Femur (tissue), 1 donor: ENCODE results near the gene RAPGEF1.

Experiments used
- DNase-seq: peaks from one replicate; pipeline ENCODE4 v3.0.0-alpha.2; 2017

Gene RAPGEF1

GRCh38 chr9:131641618-131642495, 98.0 kb downstream of the RAPGEF1 start:
- DNase-seq, result peak; percentile 71

GRCh38 chr9:131640438-131641137, 99.3 kb downstream of the RAPGEF1 start:
- DNase-seq, result no peak

- no peak for DNase-seq
These were observed 100.0 kb downstream of the RAPGEF1 start for GRCh38 chr9:131639769-131640437.

GRCh38 chr9:131636593-131636992, 103.3 kb downstream of the RAPGEF1 start:
- DNase-seq, result no peak

- no peak for DNase-seq
These were observed 104.0 kb downstream of the RAPGEF1 start for GRCh38 chr9:131635892-131636291.

GRCh38 chr9:131635285-131635684, 104.6 kb downstream of the RAPGEF1 start:
- DNase-seq, result peak; percentile 69

GRCh38 chr9:131633491-131634031, 106.3 kb downstream of the RAPGEF1 start:
- no peak for DNase-seq

GRCh38 chr9:131631306-131631705, 108.6 kb downstream of the RAPGEF1 start:
- no peak for DNase-seq

GRCh38 chr9:131630205-131630831, 109.6 kb downstream of the RAPGEF1 start:
- no peak for DNase-seq

- no peak for DNase-seq
These were observed 110.1 kb downstream of the RAPGEF1 start for GRCh38 chr9:131629825-131630204.

- DNase-seq, result no peak
These were observed 110.7 kb downstream of the RAPGEF1 start for GRCh38 chr9:131629226-131629500.

GRCh38 chr9:131628459-131629225, 111.2 kb downstream of the RAPGEF1 start:
- DNase-seq, result no peak

- peak; percentile 56 for DNase-seq
These were observed 112.0 kb downstream of the RAPGEF1 start for GRCh38 chr9:131627648-131628458.

- DNase-seq, result no peak
These were observed 112.6 kb downstream of the RAPGEF1 start for GRCh38 chr9:131627326-131627647.

- DNase-seq, result no peak
These were observed 113.8 kb downstream of the RAPGEF1 start for GRCh38 chr9:131625790-131626670.

- no peak for DNase-seq
These were observed 114.4 kb downstream of the RAPGEF1 start for GRCh38 chr9:131625508-131625787.

GRCh38 chr9:131624636-131625507, 115.0 kb downstream of the RAPGEF1 start:
- peak; percentile 79 for DNase-seq

GRCh38 chr9:131623655-131624330, 116.1 kb downstream of the RAPGEF1 start:
- DNase-seq, result no peak

GRCh38 chr9:131622523-131622922, 117.4 kb downstream of the RAPGEF1 start:
- DNase-seq, result no peak
